Measurements from ENCODE around the gene SLC11A2.
"Not testable (repeated sequence)": the region's sequence is repeated elsewhere in the genome, so short reads cannot be mapped to it uniquely, and the experiment has no call there.

Gene SLC11A2

DNA sequence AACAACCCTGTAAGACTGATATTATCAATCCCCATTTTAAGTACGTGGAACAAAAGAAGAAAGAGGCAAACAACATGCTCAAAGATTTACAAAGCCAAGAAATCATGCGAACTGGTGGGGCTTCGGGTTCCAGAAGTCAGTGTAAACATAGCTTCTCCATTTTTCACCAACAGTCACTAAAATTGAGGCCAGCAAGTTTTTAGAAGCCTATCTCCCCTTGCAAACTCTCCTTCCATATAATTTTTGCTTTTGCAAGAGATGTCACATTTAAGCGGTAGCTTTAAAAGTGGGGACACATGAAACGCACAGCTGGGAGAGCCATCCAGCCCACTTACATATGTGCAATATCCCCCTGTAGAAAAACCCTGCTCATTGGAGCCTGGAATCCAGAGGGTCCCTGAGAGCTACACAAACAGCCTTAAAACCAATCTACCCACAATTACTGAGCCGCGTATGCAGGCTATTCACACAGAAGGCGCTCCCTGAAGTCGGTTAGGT is 797 bp downstream of the SLC11A2 start:
- no peak for DNase-seq

DNA sequence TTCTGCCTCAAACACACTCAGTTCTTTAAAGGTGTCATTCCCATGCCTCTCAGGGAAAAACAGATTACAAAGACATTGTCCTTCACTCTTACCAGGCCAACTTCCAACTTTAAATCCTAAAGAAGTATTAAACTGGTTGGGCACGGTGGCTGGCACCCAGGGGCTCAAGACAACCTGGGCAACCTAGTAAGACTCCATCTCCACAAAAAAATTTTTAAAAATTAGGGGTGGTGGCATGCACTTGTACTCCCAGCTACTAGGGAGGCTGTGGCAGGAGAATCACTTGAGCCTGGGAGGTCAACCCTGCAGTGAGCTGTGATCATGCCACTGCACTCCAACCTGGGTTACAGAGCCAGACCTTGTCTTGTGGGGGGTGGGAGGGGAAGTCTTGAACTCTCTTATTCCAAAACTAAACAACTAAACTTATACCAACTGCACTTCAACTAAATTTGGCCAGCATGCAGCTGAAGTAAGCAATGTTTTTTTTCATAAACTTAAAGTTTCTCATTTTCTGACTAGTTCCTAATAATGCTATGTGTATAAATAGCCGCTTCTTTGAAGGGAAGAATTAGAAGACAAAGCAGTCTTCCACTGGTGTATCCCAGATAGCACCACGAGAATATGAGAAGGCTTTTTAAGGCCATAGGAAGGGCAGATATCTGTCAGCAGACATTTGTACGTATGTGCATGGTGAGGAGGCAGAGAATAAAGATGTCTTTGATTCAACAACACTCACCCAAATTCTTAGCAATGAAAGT is 2.4 kb downstream of the SLC11A2 start:
- DNase-seq, result no peak

DNA sequence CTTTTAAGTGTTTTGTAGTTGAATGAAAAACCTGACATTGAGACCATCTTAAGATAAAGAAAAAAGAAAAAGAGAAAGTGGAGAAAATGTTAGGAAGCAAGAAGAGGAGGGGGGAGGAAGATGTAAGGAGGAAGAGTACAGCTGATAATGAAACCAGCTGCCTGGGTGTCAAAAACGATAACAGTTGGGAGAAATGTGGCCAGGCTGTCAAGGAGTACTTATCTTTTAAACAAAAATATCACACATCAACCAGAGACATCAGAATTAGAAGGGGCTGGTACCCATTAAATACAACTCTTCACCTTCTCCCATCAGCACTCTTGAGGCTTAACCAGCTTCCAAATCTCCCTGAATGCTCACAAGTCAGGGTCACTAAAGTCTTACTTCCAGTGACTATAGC is 4.5 kb downstream of the SLC11A2 start:
- DNase-seq, result no peak

DNA sequence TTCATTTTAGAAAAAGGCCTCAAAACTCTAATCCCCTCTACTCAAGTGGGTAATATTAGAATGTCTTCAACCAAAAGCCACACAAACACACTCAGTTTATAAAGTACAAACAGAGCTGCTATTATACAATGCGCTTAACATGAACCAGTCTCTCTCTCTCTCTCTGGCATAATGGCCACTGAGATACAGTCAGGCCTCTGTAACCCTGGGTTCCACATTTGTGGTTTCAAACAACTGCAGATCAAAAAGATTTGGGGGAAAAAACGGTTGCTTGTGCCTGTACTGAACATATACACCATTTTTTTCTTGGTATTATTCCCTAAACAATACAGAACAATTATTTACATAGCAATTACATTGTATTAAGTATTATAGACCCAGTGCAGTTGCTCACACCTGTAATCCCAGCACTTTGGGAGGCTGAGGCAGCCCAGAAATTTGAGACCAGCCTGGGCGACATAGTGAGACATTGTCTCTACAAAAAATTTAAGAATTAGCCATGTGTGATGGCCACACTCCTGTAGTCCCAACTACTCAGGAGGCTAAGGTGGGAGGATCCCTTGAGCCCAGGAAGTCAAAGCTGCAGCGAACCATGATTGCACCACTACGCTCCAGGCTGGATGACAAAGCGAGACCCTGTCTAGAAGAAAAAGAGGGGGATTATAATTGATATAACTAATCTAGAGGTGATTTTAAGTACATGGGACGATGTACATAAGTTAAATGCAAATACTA is 5.6 kb downstream of the SLC11A2 start:
- DNase-seq, result peak; percentile 11

DNA sequence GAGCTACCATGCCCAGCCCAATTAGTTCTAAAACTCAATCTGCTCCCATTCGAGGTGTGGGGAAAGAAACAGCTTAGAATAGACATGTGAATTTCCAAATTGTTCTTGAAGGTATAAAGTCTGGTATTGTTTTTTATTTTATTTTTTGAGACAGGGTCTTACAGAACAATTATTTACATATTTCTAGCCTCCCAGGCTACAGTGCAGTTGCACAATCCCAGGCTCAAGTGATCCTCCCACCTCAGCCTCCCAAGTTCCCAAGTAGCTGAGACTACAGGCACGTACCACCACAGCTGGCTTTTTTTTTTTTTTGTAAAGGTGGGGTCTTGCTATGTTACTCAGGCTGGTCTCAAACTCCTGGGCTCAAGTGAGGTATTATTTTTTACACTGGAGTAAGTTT is 6.3 kb downstream of the SLC11A2 start:
- no peak for DNase-seq

DNA sequence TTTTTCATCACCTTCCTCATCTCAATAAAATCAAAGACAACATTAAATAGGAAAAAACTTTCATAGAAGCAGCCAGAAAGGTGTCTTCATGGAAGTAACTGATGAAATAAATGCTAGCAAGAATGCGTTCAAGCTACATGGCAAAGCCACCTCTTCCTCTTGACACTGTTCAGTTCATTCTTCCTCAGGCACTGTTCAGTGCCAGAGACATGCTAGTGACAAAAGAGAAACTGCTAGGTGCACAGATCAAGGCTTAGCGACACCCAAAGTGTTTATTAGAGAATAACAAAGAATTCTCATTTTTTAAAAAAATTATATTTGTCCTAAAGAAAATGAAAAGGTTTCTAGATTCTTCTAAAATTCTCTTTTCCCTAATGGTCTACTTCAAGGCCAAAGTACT is 7.2 kb downstream of the SLC11A2 start:
- no peak for DNase-seq

DNA sequence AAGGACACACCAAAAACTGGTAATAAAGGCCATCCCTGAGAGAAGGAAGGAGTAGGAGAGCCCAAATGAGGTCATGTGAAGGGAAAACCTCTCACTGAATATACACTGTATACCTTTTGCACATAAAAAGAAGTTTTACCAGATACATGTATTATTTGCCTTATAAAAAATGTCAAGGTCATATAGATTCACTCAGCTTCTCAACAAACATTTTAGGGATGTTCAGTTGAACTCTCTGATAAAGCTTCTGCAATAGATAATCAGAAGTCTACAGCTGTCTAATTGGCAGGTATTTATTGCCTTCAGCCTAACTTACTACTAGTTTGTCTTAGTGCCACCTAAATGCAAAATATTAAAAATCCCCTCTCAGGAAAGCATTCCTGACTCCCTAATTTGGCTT is 8.7 kb downstream of the SLC11A2 start:
- no peak for DNase-seq

DNA sequence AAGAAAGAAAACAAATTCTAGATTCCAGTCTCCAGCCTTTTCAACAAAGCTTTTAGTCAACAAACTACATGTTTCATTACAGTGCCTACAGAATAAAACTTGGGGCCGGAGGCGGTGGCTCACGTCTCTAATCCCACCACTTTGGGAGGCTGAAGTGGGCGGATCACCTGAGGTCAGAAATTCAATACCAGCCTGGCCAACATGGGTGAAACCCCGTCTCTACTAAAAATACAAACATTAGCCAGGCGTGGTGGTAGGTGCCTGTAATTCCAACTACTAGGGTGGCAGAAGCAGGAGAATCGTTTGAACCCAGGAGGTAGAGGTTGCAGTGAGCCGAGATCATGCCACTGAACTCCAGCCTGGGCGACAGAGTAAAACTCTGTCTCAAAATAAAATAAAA is 11.7 kb downstream of the SLC11A2 start:
- DNase-seq, result not testable (repeated sequence)

DNA sequence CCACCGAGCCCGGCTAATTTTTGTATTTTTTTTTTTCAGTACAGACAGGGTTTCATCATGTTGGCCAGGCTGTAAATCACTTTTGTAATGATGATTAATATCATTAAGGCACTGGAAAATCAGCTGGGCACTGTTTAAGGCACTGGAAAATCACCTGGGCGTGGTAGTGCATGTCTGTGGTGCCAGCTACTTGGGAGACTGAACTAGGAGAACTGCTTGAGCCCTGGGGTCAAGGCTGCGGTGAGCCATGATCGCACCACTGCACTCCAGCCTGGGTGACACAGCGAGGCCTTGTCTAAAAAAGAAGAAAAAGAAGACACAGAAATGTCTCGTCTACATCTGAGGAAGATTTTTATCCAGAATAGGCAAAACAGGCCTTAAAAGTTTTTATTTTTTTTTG is 12.7 kb downstream of the SLC11A2 start:
- DNase-seq, result no peak

DNA sequence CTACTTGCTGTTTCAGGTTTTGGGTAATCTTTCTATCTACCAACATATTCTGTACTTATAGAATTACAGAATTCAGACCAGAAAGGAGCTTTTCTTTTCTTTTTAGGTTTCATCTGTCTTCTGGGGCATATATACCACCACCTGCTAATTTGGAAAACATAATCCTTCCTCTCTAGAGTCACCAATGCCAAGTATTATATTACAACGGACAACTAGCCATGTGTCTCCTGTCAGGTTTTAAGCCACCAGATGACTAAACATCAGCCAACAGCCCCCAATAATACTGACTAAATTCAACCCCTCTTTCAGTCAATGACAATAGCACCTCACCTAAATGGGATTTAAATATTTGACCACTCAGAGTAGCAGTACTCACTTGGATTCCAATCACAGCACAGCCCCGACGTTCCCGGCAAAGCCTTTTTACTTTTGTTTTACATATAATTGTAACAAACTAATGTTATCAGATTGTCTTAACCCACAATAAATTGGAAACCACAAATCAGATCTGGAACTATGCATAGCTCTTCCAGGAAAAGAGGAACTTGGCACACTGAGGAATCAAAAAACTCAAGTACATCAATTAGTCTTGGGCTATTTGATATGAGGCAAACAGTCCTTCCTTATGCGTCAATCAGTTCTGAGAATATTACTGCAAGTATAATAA is 13.5 kb downstream of the SLC11A2 start:
- DNase-seq, result no peak

DNA sequence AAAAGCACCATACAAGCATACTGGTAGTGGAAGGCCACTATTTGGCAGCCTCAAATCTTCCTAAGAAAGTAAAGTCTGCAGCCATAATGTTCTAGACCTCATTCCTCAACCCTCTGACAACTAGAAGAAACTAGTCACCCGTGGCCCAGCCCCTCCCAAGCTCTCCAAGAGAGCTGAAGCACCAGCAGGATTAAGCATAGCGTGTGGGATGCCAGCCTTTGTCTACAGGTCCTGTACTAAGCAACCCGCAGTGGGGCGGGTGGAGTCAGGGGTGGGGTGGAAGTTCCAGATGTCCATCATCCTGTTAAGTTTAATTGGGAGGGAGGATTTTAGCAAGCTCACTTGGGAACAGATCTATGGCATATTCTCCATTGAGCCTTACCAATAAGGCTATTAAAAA is 14.2 kb downstream of the SLC11A2 start:
- no peak for DNase-seq

DNA sequence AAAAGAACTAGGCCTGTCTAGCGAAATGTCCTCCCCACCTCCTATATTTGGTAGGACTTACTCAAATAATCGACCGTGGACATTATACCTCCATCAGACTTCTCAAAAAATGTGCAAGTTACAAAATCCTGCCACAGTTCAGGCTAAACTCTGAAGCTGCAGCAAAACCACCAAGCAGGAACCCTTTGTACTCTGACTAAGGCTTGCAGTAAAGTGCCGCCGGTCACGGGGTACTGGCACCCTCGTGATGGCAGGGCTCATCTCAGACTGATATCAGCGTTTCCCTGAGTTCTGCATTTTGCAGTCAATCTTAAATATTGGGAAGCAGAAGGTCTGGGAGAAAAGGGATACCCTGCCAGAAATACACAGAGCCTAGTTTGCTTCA is 17.1 kb downstream of the SLC11A2 start:
- DNase-seq, result peak; percentile 50

DNA sequence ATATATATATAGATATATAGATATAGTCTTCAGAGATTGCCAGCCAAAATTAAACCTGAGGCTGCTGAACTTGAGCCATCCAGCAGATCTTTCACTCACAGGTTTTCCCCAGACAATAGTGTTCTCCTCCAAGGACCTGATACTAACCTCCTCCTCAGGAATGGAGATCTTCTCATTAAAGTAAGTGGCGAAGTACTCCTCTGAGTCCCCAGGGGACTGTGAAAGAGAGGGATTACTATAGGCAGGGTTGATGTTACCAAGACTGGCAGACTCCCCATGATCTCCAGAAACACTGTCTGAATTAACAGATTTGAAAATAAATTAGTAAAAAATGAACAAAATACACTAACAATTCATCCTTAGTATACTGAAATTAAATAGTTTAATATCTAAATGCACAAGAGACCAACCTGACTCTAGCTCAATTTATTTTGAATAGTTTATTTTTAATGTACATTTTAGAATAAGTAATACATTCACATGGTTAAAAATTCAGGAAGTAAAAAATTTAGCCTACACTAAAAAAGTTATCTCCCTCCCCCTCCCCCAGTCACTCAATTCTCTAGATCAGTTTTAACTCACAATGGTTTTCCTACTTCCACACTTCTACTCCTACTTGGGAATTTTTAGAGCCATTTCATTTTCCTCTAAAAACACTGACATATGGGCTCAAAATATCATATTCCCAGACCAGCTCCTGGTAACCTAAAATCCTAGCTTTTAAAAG is 17.7 kb downstream of the SLC11A2 start:
- no peak for DNase-seq

DNA sequence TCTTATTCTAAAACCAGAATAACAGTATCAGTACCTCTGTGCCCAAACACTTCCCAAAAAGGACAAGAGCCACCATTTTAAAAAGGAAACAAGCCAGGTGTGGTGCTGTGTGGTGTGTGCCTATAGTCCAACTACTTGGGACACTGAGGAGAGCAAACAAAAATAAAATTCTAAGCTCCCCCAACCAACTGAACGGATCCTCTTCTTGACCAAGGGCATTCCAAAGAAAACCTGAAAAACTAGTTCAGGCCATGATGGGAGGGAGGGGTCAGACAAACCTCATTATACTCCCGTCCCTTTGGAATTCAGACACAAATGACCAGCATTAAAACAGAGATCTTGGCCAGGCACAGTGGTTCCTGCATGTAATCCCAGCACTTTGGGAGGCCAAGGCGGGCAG is 20.5 kb downstream of the SLC11A2 start:
- no peak for DNase-seq

DNA sequence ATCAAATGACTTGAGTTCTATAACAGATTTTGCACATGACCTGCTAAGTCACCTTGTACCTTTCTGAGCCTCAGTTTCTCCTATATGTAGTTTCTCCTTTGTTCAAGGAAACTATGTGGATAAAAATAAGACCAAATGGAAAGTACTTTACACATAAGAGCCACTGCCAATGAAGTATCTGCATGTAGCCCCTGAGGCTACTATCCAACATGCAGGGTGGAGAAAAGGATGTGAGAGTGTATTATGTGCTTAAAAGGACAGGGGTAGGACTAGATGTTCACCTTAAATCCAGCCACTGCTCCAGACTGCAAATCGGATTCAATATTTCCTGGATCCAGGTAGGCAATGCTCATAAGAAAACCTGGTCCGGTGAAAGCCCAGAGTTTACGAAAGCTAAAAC is 21.2 kb downstream of the SLC11A2 start:
- no peak for DNase-seq

DNA sequence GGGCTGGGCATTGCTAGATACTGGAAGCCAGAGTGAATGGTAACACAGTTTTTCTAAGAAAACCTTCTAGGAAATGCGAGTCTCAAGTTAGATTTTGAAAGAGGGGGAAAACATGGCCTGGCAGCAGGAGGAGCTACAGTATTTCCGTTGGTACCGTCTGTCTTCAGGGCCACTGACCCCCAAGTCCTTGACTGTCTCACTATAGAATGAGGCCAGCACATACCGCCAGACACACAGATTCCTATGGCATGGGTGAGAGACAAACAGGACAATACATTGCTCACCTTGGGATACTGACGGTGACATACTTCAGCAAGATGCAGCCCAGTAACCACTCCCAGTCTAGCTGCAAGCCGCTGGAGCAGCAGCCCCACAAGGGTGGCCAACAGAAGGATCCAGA is 21.7 kb downstream of the SLC11A2 start:
- DNase-seq, result no peak

DNA sequence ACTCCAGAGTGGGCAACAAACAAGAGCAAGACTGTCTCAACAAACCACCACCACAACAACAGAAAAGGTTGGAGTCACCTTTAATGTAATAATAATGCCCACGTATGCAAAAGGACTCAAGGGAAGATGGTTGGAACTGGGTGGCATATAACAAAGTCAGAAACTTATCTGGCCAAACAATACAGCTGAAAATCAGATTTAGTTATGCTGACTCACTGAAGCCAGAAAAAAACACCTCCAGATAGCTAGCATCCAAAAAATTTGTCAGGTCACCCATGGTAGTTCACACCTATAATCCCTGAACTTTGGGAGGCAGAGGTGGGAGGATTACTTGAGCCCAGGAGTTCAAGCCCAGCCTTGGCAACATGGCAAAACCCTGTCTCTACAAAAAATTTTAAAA is 24.4 kb downstream of the SLC11A2 start:
- no peak for DNase-seq

DNA sequence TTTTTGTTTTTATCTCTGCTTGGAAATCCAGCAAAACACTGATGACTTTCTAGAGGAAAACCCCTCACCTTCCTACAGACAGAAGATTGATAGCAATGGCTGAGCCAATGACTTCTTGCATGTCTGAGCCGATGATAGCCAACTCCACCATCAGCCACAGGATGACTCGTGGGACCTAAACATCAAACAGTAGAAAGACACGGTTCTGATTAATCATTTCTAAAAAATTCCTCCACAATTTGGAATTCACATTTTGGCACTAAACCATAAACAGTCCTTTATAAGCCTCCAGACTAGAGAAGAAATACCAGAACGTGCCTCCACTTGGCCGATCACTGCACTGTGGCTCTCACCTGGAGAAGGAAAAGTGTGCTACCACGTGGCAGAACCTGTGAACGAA is 25.9 kb downstream of the SLC11A2 start:
- DNase-seq, result no peak

DNA sequence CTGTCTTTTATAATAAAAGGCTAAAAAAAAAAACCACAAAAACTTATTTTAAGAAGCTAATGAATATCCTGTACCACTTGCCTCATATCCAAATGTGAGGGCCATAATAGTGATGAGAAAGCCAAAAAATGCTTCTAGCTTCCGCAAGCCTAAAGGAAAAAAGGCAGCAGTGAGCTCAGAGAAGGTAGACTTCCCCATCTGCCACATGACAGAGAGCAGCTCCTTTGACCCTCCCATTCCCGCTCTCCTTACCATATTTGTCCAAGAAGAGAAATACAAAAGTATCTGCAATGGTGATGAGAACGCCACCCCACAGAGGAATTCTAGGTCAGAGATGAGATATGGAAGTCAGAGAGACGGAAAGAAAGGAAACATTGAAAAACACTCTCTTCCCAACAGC is 27.1 kb downstream of the SLC11A2 start:
- no peak for DNase-seq

DNA sequence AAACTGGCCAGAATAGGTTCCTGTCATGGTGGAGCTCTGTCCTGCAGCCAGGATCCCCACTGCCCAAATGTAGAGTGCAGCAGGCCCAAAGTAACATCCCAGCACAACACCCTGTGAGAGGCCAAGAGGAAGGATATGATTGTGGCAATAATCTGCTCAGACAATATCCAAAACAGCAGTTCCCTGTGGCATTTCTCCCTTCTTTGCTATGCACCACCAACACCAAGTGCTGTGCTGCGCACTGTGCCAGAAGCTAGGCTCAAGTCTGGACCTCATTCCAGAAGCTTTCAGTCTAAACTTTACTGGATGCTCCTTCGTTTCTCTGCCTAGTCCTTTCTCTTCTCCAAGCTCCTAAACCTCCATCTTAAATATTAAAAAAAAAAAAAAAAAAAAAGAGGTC is 33.4 kb downstream of the SLC11A2 start:
- no peak for DNase-seq

DNA sequence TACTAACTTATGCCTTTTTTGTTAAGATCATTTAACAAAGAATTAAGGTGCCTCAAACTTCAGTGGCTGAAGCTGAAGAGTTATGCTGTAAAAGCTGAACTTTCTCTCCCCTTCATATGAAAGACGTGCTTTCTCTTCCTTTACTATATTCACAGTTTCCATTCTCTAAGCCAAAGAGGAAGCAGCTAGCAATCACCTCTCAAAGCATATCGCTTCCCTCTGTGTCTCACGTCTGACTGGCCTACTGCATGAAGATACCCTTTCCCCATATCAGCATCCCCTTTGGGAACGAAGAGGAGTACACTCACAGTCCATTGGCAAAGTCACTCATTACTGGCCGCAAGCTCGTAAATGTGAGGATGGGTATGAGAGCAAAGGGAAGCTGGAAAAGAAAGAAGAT is 34.9 kb downstream of the SLC11A2 start:
- no peak for DNase-seq

DNA sequence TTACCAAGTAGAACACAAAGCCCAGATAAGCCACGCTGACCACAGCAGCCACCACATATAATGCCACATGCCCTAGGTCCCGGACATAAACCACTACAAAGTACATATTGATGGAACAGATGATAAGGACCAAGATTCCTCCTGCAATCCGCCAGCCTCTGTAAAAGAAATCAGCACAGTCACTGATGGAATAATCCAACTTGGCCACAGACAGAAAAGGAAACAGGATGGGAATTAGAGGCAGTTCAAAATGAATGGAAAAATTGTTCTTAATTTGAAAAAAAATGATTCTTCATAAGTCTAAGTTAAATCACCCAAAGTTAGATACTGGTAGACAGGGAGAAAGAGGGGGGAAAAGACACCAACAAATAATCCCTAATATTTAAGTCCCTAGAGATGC is 35.4 kb downstream of the SLC11A2 start:
- no peak for DNase-seq

DNA sequence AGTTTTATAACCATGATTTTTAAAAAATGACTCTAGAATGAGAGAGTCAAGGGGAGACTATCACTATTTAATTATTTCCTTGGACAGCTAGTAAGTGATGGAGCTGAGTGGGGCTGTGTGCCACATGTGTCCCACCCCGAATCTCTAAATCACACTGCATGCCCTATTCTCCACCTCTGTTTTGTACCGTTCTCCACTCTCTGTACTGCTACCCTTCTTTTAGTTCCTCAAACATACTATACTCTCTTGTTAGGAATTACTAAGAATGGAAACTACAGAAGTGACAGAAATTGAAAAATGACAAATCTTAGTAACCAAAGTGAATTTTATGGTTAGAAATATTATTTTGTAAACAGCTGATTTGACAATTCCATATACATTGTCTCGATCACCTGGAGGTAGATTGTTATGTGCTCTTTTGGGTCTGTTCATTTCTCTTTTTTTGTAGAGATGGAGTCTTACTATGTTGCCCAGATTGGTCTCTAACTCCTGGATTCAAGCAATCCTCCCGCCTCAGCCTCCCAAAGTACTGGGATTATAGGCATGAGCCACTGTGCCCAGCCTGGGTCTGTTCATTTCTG is 35.9 kb downstream of the SLC11A2 start:
- no peak for DNase-seq

Measured in CD4-positive, alpha-beta T cell treated with Interleukin-21 for 1 hour (primary cell).